BLaER1 treated with 17β-estradiol and CSF1 and Interleukin-3, amounts not matched to agents 10 nM and 100 nM (cell line): ENCODE results near the gene NPM3.

ENCODE experiments used
- H3K27ac ChIP-seq, 11 experiments: shearing (Covaris generic); formaldehyde crosslinking; 2 replicates each; pipeline ENCODE4 v1.8.1; 2022
- H3K27me3 ChIP-seq, 11 experiments: shearing (Covaris generic); formaldehyde crosslinking; 2 replicates each; pipeline ENCODE4 v1.8.1; 2022
- H3K36me3 ChIP-seq, 11 experiments: shearing (Covaris generic); formaldehyde crosslinking; 2 replicates each; pipeline ENCODE4 v1.8.1; 2022
- H3K4me1 ChIP-seq, 10 experiments: shearing (Covaris generic); formaldehyde crosslinking; 2 replicates each; pipeline ENCODE4 v1.8.1; 2022
- H3K4me2 ChIP-seq, 11 experiments: shearing (Covaris generic); formaldehyde crosslinking; 2 replicates each; pipeline ENCODE4 v1.8.1; 2022
- H3K4me3 ChIP-seq, 10 experiments: shearing (Covaris generic); formaldehyde crosslinking; 2 replicates each; pipeline ENCODE4 v1.8.1; 2022
- H3K9ac ChIP-seq, 11 experiments: shearing (Covaris generic); formaldehyde crosslinking; 2 replicates each; pipeline ENCODE4 v1.8.1; 2022
- H3K9me3 ChIP-seq, 11 experiments: shearing (Covaris generic); formaldehyde crosslinking; replicated peaks in 1 of 11; 2 replicates each; pipeline ENCODE4 v1.8.1; 2022
- H4K20me1 ChIP-seq, 11 experiments: shearing (Covaris generic); formaldehyde crosslinking; 2 replicates each; pipeline ENCODE4 v1.8.1; 2022
- Cebpa-rat ChIP-seq, 11 experiments: shearing (Covaris generic); IDR thresholded peaks; 2 replicates each; pipeline ENCODE4 v1.8.1; 2022

The NPM3 gene

DNA sequence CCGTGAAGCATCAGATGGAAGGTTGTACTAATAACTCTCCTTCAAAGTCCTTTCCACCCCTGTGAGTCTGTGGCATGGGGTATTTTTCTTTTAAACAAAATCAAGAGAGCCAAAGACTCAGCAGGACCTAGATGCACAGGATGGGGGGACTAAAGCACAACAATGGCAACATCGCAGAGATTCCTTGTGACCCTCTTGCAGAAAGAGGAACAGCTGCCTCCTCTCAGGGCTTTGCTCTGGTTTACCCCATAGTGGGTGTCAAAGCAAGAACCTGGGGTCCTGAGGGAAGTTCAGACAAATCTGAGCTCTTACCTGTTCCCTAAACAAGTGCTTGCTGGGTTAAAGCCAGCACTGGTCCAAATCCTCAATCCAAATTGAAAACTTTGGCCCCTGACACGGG, 46.6 kb downstream of the NPM3 start:
- H3K4me2 ChIP-seq = no peak overlapping the region
- H3K9me3 ChIP-seq = no peaks in the 10 kb centered on the region
- no peaks in the 10 kb centered on the region for H3K4me1 ChIP-seq
- no peak overlapping the region for H3K27ac ChIP-seq
- H4K20me1 ChIP-seq = no peaks in the 10 kb centered on the region
- no peaks in the 10 kb centered on the region for H3K27me3 ChIP-seq
- H3K36me3 ChIP-seq = no peaks in the 10 kb centered on the region
- H3K4me3 ChIP-seq = no peak overlapping the region
- no peak overlapping the region for H3K9ac ChIP-seq
- no peak for TF ChIP-seq Cebpa-rat (IDR thresholded peaks at IDR 0.05)

- H3K27ac ChIP-seq = no peak overlapping the region
- no peak overlapping the region for H3K4me3 ChIP-seq
- no peaks in the 10 kb centered on the region for H3K36me3 ChIP-seq
- H3K4me2 ChIP-seq = no peak overlapping the region
- no peaks in the 10 kb centered on the region for H3K4me1 ChIP-seq
- H3K9me3 ChIP-seq = no peaks in the 10 kb centered on the region; a peak in 1 of 22 replicates
- TF ChIP-seq Cebpa-rat (IDR thresholded peaks at IDR 0.05) = no peak
- no peaks in the 10 kb centered on the region for H4K20me1 ChIP-seq
- no peak overlapping the region for H3K9ac ChIP-seq
- H3K27me3 ChIP-seq = no peaks in the 10 kb centered on the region
Measured at GRCh38 chr10:101732096-101732495, 51.1 kb downstream of the NPM3 start.
